ENCODE data around the gene ERC1.
"Not testable (repeated sequence)": the region's sequence is repeated elsewhere in the genome, so short reads cannot be mapped to it uniquely, and the experiment has no call there.

The ERC1 gene

DNA sequence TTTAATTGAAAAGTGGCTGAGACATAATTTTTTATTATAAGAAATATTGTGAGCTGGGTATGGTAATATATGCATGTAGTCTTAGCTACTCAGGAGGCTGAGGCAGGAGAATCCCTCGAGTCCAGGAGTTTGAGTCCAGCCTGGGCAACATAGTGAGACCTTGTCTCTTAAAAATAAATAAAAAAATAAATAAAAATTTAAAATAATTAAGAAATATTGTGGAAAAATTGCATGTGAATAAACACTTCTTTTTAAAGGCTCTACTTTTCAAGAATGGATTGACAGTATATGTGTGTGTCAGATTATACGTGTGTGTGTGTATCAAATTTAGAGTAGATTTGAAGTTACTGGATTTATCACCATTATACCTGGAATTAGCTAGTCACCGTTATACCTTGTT lies 43.2 kb downstream of the ERC1 start:
- DNase-seq, result no peak

DNA sequence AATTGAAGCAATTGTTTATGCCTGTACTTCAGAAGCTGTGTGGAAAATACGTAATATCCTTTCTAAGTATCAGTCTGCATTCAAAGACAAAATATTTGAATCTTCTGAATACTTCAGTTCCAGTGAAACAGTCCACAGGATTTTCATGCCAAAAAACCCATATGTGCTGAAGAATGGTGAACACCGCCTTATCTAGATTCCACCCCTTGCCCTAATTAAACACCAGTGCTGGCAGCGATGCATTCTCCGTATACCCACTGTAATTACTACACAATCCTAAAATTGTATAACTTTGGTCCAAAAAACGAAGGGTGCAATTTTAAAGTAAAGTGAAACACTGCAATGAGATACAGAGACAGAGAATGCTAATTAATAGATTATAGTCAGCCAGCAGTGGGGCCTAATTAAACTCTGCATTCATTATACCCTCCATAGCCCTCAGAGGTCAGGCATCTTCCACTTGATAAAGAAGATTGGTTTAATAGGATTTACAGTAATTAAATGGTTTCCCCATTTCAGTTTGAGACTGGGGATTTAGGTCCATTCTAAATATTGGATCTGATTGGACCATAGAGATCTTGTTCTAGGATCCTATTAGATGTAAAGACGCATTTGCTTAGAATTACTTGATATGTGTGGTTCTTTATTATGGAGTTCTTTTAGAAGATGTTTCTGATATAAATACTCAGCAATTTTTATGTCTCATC lies 43.9 kb downstream of the ERC1 start:
- no peak for DNase-seq

DNA sequence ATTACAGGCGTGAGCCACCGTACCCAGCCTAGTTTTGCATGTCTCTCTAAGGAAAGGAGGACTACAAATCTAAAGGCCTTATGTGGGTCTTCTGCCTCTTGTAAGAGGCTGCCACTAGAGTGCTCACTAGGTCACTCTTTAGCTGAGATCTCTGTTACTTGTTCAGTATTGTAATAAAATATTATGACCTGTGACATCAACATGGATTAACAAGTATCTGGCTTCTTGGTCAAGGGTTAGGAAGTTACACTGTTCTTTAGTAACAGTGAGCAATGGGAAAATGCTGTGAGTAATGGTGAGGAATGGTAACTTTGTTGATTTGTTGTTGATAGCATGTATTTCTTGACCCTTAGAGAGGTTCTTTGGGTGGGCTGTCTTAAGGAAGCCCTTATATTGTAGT lies 50.5 kb downstream of the ERC1 start:
- no peak for DNase-seq

DNA sequence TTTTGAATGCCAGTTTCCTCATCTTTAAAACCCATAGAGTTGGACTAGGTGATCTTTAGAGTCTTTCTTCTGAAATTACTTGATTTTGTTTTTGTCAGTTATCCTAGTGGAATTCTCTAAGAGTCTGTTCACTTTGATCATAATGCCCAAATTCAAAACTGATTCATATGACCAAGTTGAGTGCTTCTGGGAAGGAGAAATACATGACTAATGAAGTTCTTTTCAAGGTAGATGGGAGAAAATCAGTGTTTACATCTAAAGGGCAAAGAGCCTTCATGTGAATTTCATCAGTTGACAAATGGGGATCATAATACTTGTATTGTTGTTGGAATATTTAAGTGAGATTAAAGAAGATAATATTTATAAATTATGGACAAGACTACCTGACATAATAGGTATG lies 53.2 kb downstream of the ERC1 start:
- peak; percentile 17 for DNase-seq

DNA sequence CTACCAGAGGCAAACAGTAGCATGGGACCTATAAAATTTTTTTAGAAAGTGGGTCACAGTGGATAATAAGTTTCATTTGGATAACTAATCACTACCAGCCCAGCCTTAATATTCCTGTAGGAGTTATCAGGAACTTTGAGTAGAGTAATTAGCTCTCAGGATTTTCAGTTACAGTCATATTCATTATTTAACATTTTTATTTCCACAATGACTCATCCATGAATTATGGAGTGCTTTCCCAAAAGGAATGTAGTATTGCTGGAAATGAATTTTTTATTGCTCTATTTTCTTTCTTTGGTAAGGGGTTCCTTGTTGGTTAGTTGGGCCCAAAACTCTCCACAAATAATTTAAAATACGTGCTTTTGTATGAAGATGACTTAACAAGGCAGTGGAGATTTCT lies 53.7 kb downstream of the ERC1 start:
- peak; percentile 71 for DNase-seq

DNA sequence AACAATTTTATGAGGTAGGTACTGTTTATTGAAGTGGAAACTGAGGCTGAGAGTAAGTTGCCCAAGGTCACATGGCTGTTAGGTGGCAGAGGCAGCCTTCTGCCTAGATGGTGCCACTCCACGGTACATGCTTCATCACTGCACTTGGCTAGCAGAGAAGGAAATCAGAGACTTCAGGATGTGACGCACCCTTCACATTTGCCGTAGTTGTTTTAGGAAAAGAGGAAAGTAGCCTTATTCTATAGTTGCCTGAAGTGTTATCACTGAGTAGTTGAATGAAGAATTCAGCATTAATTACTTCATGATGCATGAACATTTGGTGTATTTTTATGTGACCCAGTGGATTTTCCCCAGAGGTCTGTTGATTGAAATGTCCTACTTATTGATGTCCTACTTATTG lies 55.7 kb downstream of the ERC1 start:
- no peak for DNase-seq

DNA sequence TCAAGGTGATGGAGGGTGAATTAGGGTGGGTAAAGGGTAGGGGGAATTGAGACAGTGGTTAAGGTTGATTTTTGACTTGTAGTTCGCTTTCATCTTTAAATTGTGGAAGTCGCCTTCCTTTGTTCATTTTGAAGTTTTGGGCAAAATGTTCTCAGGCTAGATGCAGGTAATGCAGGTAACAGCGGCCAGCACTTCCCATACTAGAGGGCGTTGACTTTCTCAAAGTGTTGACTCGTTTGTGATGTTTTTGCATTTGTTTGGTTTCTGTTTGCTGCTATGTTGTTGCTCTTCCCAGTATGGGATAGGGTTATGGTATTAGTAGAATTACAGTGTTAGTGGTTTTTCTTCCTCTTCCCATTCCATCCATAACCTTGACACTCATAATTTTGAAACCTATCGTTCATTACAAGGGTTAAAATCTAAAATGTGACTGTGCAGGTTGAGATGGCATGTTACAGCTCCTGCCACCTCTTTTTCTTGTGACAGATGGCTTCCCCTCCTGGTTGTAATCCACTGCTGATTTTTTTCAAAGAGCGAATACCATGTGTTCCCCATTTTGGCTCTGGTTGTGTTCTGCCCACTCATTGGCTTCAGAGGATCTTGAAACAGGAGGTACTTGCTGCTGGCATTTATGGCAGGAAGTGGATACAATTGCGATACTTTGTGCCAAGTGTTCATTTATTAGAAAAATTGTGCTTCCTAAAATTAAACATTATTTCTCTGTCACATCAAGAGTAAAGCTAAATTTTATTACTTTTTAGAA lies 57.1 kb downstream of the ERC1 start:
- DNase-seq, result no peak

DNA sequence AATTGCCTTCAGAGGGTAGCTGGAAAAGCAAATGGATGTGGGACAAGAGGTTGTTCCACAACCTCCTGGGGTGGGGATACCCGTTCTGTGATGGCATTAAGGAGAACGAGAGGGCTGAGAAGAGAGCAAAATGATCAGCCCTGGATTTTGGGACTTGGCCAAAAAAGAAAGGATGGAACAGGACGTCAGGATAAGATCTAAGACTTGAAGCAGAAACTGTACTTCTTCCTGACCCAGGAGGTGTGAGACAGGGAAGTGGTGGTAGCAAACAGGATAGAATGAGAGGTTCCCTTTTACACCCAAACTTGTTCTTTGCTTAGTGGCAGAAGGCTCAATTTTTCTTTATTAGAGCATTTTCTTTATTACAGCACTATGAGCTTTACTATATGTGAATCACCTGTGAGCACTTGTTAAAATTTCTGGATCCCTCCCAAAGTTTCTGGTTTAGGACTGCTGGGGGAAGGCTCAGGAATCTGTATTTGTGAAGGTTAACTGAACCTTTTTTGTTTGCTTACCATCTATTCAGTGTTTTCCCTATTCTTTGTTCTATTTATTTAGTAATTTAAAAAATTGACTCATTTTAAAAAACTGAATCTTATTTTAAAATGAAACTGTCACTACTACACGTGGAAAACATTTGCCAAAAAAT lies 59.2 kb downstream of the ERC1 start:
- no peak for DNase-seq

DNA sequence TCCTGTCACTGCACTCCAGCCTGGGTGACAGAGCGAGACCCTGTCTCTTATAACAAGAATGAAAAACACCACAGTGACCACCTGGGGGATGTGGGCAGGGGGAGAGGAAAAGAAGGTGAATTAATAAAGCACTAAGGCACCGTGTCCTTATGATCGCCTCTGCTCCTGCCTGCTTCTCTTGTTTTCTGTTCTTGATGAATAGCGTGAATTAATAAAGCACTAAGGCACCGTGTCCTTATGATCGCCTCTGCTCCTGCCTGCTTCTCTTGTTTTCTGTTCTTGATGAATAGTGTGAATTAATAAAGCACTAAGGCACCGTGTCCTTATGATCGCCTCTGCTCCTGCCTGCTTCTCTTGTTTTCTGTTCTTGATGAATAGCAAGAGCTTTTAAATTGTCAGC lies 60.6 kb downstream of the ERC1 start:
- DNase-seq, result not testable (repeated sequence)

DNA sequence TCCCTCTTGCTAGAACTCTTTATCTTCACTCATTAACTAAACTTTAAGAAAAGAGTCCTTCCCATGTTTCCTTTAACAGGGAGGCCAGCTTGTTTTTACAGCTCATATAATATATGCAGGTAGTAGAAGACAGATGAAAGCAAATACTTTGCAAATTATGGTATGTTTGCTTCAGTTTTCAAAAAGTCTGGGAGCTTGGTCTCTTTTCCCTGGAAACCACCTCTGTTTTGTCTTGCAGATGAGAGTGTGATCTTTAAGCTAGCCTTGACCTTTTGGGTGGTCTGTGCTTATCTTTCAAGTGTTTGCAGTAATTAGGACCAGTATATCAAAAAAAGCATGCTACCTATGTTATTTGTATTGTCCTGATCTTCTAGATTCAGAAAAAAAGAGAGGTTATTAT lies 62.7 kb downstream of the ERC1 start:
- DNase-seq, result no peak

DNA sequence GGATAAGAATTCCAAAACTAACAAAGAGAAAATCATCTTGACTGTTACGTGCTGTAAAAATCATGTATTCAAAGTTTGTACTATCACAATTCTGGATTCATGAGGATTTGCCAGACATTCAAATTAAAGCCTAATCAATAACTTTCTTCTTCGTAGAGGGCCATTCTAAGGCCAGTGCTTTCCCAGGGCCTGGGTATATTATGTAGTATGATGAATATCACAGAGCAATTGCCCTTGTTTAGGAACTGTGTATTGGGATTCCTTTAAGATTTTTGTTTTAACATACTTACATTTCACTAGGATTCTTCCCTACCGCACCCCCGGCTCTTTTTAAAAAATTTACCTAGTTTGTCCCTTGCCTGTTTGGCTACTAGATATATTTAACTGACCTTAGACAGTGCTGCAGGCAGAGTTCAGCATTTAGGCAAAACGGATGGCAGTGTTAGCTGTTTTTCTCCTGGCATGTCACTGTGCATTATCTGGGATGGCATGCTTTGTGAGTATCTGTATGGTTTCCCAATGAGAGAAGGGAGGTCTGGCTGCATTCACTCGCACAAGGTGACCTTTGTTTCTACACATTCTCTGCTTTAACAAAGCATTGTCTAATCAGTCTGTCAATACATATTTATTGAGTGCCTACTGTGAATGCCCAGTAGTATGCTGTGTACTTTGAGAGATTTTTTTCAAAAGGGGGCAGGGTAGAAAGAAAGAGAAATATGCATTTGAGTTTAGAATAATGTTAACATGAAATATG lies 63.3 kb downstream of the ERC1 start:
- DNase-seq, result no peak

DNA sequence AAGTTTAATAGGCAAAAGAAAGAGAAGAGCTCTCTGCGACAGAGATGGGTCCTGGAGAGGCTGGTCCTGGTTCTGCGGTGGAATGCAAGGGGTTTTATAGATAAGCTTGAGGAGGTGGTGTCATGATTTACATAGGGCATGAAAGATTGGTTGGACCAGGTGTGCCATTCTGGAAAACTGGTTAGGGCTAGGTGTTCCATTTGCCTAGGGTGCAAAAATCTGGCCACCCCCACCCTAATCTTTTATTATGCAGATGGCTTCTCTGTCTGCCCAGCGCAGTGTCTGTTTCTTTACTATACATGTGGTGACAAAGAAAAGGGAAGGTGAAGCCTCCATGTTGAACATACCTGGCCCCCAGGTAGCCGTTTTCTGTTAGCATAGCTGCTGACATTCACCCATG lies 65.4 kb downstream of the ERC1 start:
- DNase-seq, result no peak

DNA sequence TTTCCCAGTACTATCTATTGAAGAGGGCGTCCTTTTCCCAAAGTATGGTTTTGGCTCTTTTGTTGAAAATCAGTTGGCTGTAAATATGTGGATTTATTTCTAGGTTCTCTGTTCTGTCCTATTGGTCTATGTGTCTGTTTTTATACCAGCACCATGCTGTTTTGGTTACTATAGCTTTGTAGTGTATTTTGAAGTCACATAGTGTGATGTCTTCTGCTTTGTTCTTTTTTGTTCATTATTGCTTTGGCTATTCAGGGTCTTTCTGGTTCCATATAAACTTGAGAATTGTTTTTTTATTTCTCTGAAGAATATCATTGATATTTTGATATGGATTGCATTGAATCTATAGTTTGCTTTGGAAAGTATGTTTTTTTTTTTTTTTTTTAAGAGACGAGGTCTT lies 67.4 kb downstream of the ERC1 start:
- no peak for DNase-seq

DNA sequence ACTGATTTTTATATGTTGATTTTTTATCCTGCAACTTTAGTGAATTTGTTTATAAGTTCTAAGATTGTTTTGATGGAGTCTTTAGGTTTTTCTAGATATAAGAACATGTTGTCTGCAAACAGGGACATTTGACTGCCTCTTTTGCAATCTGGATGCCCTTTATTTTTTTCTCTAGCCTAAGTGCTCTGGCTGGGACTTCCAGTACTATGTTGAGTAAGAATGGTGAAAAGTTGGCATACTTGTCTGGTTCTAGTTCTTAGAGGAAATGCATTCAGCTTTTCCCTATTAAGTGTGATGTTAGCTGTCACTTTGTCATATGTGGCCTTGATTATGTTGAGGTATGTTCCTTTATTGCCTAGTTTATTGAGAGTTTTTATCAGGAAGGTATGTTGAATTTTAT lies 68.1 kb downstream of the ERC1 start:
- DNase-seq, result no peak

DNA sequence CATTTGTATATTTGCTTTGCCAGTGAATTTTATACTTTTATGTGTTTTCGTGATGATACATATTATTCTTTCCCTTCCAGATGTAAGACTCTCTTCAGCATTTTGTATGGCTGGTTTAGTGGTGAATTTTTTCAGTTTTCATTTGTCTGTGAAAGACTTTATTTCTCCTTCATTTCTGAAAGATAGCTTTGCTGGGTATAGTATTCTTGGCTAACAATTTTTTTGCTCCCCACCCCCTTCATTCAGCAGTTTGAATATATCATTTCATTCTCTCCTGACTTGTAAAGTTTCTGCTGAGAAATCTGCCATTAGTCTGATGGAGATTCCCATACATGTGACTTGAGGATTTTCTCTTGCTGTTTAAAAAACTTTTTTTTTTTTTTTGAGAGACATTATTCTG lies 72.8 kb downstream of the ERC1 start:
- no peak for DNase-seq

DNA sequence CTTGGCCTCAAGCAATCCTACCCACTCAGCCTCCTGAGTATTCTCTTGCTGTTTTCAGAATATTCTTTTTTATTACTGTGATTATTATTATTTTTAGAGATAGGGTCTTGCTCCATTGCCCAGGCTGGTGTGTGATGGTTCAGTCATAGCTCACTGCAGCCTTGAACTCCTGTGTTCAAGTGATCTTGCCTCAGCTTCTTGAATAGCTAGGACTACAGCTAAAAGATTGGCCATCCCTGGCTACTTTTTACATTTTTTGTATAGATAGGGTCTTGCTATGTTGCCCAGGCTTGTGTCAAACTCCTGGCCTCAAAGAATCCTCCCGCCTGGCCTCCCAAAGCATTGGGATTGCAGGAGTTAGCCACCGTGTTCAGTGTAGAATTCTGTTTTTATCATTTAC lies 73.3 kb downstream of the ERC1 start:
- no peak for DNase-seq

DNA sequence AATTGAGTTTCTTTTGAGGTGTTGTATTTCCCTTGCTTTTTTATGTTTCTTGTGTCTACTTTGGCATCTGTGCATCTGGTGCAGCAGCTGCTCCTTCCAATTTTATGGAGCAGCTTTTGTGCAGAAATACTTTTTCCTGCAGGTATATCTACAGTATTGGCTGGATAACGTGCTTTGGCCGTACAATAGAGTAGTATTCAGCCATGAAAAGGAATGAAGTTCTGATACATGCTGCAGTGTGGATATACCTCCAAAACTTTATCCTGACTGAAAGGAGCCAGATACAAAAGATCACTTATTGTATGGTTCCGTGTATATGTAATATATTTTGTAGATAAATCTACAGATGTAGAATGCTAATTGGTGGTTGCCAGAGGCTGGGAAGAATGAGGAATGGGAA lies 74.6 kb downstream of the ERC1 start:
- no peak for DNase-seq

DNA sequence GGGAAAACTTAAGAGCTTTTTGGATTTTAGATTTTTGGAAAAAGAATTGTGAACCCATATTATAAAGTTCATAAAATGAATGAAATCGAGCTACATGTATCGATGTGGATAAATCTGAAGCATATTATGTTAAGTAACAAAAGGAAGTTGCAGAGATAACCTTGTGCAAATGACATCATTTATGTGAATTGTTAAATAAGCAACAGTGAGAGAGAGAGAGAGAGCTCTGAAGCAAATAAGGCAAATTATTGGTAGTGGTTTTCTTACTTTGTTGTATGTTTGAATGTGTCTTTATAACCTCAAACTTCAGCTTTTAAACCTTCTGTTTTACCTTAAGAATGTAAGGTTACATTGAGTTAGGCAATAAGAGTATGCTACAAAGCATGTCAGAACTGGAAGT lies 78.8 kb downstream of the ERC1 start:
- DNase-seq, result no peak

DNA sequence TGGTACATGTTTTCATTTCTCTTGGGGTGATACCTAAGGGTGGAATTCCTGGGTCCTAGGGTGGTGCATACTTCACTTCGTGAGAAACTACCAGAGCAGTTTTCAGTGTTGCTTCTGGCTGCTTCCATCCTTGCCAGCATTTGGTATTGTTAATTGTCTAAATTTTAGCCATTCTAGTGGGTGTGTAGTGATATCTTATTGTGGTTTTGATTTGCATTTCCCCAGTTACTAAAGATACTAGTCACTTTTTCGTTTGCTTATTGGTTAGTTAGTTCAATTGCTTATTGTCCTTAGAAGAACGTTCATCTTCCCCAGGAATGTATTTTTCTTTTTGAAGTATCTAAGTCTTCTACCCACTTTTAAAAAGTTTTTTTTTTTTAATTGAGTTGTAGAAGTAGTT lies 80.2 kb downstream of the ERC1 start:
- no peak for DNase-seq

DNA sequence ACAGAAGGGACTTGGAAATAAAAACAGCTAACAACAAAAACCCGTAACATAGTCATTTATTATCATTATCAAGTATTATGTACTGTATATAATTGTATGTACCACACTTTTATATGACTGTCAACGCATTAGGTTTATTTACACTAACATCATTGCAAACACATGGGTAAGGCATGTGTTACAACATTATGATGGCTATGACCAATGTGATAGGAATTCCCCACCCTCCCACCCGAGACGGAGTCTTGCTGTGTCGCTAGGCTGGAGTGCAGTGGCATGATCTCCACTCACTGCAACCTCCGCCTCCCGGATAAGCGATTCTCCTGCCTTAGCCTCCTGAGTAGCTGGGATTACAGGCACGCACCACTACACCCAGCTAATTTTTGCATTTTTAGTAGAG lies 82.6 kb downstream of the ERC1 start:
- DNase-seq, result peak; percentile 41

DNA sequence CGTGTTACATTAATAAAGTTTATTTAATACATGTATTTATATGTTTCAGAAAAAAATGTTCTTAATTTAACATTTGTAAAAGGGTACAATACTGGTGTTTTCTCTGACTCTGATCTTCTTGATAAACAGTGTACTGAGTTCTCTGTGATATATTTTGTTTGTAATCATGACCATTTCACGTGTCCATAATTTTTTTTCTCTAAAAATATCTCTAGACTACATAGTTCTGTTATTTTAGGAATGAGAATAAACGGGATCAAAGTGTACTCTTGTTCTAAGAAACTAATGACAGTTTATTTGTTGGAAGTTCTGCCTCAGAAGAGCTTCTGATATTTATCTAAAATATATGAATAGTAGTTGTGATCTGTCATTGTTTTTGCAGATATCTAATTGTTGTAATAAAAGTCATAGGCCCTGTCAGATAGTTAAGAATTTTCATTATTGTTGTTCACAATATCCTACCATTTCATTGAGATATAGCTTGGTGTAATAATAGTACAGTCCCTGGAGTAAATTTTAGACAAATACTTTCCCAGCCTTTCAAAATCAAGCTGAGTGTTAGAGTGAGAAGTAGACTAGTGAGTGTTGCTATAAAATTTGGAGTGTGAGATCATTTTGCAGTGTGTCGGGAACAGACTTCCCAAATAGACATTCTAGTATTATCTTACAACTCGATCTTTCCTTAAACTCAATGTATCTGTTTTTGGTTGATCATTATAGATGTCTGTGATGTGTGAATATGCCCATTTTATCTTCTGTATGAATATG lies 86.2 kb downstream of the ERC1 start:
- DNase-seq, result no peak

DNA sequence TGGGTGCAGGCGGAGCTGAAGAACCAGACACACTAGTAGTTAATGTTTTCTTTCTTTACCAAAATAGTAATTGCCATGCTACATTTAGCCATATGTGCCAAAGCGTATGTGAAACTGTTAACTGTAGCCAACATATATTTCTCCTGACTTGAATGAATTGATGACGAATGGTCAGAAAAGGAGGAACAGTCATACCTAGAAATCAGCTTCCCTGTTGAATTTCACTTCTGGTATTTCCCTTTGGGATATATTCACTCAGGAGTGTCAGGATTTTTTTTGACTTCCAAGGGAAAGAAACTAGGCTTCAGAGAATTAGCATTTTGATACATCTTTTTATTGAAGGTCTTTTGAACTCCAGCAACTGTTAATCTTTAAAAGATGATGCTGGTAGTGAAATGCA lies 87.0 kb downstream of the ERC1 start:
- DNase-seq, result no peak
